Testis (tissue), 2 donors: Measurements from ENCODE around the gene NEK5.

Experiments
- POLR2A ChIP-seq: fragments of 450-650 bp; IDR thresholded peaks from one replicate; pipeline ENCODE4 v1.6.1; 2017; ENCODE audit warnings: antibody characterized with exemption, mild to moderate bottlenecking, moderate library complexity
- TF ChIP-seq, protein P1 (sequence below), 3 experiments: fragments of 450-650 bp in 2 of 3; fragments of 200-600 bp in 1 of 3; sonication (generic) in 1 of 3; IDR thresholded peaks; one replicate each; pipeline ENCODE4 v1.5.1; 2016 to 2019; ENCODE audit warnings: antibody characterized with exemption in 3 of 3, mild to moderate bottlenecking in 2 of 3, moderate library complexity in 1 of 3

DNA sequence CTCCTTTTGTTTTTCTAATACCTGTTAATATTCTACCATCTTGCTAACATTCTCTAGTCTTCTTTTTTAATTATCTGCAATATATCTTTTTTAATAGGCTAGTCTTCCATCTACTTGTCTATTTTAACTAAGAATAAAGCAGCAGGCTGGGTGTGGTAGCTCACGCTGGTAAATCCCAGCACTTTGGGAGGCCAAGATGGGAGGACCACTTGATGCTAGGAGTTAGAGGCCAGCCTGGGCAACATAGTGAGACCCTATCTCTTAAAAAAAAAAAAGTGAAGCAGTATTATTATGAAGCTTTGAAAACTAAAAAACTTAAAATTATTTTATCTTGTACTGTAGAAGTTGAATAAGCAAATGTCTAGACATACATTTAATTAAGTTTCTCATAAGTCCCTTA, 101.0 kb downstream of the NEK5 start:
- TF ChIP-seq, protein P1, sequence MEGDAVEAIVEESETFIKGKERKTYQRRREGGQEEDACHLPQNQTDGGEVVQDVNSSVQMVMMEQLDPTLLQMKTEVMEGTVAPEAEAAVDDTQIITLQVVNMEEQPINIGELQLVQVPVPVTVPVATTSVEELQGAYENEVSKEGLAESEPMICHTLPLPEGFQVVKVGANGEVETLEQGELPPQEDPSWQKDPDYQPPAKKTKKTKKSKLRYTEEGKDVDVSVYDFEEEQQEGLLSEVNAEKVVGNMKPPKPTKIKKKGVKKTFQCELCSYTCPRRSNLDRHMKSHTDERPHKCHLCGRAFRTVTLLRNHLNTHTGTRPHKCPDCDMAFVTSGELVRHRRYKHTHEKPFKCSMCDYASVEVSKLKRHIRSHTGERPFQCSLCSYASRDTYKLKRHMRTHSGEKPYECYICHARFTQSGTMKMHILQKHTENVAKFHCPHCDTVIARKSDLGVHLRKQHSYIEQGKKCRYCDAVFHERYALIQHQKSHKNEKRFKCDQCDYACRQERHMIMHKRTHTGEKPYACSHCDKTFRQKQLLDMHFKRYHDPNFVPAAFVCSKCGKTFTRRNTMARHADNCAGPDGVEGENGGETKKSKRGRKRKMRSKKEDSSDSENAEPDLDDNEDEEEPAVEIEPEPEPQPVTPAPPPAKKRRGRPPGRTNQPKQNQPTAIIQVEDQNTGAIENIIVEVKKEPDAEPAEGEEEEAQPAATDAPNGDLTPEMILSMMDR (IDR thresholded peaks at IDR 0.05) = no peak
- TF ChIP-seq POLR2A = no peak
